GM21529 (cell line): ENCODE results near the gene RAP1GAP2.
"Not testable (repeated sequence)": the region's sequence is repeated elsewhere in the genome, so short reads cannot be mapped to it uniquely, and the experiment has no call there.

Experiments used
- ATAC-seq: cut with Tn5 transposase; IDR thresholded peaks from one replicate; pipeline ENCODE4 v1.9.1; 2021; ENCODE audit not compliant: unreplicated experiment

The RAP1GAP2 gene

DNA sequence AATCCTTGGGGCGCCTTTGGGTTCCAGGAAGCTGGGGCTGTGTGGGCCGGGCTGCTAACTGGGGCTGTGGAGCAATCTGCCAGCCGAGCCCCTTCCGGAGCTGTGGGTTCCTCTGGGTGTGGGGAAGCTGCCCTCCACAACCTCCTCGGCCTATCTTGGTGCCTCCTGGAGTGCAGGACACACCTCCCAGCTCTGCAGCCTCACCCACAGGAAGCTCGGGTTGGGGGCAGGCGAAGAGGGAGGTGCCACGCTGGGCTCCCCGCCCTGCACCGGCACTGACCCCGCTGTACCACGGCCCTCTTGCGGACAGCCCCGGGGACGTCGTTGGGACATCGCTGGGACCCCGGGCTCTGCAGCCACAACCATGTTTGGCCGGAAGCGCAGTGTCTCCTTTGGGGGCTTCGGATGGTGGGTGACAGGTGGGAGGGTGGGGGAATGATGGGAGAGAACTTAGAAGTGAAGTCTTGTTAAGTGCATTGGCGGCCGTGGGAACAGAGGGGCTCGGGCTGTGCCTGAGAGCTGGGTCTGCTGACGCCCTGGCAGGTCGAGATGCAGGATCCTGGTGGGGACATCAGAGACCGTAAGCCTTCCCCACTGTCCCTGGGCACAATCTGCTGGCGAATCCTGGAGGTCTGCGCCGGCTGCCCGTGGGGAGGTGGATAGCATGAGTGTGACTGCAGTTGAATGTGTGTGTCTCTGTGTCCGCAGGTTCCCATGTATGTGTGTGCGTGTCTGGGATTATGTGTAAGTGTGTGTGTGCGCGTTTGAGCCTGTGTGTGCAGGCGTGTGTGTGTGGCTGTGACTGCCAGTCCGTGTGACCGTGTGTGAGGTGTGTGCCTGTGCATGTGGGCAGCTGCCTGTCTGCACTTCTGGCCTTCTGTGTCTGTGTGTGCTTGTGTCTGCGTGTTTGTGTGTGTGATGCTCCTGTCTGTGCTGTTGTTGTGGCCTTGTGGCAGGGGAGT lies at the start of gene RAP1GAP2:
TSS of gene RAP1GAP2 (plus strand) at position 275 of the 962 bp plus-strand sequence. CDS start at position 365, 90 bp downstream.
- no peak for ATAC-seq

DNA sequence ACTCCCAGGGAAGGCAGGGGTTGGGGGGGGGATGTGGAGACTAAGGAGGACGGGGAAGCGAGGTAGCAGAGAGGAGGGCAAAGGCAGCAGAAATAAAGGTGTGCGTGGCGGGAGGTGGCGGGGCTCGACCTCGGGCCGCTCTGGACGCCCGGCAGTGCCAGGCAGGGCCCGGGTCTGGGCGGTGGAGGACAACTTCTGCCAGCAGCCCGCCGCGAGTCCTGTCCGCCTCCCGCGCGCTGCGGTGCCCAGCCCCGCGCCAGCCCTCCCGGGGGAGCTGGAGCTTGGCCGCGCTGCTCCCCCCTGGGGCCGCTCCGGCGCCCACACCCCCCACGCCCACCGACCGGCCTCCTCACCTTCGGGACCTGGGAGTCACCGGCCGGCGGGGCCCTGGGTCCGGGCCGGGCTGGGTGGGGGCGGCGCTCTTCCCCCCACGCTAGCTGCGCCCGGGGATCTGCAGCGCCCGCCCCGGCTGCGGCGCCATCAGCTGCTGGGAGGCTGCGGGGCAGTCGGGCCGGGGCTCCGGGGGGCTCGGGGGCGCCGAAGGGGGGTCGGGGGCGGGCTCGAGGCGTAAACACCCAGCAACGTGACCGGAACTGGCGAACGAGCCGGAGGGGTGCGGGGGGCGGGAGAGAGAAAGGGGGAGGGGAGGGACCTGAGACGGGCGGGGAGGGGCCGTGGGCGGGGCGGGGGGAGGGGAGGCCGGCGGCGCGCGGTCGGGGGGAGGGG lies 47.0 kb upstream of the RAP1GAP2 start, which contains the start of gene CCDC92B:
TSS of gene CCDC92B (minus strand) at position 595 of the 726 bp plus-strand sequence. CDS start 14,507 bp downstream, outside the sequence.
- ATAC-seq, result no peak

DNA sequence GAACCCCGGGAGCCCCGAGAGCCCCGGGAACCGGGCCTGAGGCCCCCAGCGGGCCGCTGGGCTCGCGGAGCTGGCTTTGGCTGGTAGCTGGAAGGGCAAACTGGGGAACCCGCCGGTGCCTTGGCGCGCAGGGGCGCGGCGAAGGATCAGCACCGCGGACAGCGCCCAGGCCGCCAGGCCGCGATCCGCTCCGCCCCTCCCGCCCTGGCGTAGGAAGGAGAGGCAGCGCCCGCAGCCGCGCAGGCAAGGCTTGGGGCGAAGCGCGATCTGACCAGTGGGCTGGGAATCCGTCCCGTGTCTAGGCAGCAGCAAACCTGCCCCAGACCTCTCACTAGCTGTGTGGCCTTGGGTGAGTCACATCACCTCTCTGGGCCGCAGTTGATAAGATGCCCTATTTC lies 46.5 kb upstream of the RAP1GAP2 start:
- no peak for ATAC-seq

DNA sequence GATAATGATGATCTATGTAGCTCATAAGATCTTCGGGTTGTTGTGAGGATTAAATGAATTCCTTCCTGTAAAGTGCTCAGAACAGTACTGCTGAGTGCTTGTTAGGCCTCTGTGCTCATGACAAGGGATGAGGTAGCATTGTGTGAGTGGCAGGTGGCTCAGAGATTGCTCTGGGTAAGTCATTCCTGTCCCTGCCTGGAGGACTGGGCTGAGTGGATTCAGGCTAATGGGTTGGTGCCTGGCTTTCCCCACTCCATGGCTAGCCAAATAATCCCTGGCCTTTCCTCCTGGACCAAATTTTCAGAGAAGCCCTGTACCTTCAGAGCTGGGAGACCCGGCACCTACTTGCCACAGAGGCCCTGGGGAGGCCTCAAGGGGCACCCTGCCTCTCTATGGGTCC lies 45.5 kb upstream of the RAP1GAP2 start:
- no peak for ATAC-seq

DNA sequence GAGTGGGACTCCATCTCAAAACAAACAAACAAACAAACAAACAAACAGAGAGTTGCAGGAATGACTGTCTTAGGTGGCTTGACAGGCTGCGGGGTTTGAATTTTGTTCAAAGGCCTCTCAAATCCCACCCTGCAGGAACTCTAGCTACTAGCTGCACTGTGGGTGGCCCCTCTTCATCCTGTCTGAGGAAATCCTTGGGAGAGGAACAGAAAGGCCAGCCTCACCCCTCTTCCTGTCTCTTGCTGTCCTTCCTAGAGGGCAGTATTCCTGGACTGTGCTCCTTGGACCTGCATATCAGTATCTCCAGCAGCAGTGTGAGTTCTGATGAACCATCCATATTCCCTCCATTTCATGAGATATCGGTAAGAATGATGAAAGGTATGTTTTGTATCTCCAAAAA lies 44.7 kb upstream of the RAP1GAP2 start:
- no peak for ATAC-seq

DNA sequence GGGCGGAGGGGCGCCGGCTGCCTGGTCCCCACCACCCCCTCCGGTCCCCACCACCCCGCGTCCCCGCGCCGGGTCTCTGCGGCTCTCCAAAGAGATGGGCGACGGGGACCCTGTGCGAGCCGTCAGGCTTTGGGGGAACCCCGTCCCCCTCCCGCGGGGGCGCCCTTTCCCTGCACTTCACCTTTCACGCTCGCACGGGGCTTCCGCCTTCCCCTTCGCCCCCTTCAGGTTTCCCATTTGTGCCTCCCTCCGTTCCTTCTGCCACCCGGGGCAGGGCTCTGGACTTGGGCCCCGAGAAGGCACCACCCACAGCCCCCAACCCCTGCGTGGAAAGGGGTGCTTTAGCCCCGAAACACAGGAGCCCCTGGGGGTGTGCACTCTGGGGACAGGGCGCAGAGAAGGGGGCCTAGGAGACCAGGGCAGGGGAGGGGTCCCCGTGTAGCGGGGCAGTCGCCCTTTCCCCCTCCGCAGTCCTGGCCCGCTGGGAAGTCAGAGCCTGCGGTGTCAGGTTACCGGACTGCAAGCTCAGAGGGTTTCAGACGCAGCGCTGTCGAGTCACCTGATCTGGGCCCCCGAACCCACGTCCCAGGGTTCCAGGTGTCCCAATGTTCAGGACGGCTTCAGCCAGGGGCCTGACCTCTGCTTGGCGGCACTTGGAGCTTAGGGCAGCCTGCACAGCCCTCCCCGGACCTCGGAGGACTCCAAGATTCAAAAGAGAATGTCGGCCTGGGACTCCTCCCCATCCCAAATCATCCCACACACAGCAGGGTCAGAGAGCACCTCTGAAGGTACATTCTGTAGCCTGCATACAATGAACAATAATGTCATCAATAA lies 40.1 kb upstream of the RAP1GAP2 start:
- no peak for ATAC-seq

DNA sequence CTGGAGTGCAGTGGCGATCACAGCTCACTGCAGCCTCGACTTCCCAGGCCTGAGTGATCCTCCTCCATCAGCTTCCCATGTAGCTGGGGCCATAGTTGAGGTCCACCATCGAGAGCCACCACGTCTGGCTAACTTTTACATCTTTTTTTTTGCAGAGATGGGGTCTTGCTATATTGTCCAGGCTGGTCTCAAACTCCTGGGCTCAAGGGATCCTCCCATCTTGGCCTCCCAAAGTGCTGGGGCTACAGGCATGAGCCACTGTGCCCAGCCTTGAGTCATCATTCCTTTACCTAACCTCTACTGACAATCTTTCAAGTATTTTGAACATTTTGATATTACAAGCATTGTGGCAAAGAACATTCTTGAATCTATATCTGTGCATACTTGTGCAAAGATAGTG lies 37.4 kb upstream of the RAP1GAP2 start:
- no peak for ATAC-seq

DNA sequence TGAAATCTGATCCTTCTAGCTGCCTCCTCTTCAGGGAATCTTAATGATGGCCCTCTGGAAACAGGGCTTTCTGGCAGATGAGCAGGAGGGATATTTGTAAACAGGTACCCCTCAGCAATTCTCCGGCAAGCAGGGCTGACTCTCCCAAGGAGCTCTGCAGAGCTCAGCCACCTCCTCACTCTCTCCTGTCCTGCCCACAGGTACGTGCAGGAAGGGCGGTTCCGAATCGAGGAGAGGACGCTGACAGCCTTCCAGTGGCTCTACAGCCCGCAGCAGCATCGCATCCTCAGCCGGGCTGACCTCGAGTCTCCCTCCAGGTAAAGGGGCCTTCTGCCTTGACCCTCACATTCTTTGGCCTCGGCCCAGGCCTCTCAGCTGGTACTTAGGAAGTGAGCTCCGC lies 26.1 kb upstream of the RAP1GAP2 start:
- ATAC-seq, result no peak

DNA sequence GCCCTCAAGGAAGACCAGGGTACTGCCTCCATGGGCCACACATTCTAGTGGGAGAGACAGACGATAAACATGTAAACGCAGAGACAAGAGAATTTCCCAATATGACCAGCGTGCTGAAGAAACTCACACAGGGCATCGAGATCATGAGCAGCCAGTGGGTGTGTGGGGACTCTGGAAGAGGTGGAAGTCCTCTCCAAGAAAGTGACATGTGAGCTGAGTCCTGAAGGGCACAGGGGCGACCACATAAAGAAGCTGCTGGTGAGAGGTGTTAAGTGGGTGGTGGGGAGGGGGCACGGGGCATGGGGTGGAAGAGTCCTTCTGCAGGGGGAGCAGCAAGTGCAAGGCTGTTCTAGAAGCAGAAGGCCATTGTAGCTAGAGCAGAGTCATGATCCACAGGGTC lies 21.0 kb upstream of the RAP1GAP2 start:
- no peak for ATAC-seq

DNA sequence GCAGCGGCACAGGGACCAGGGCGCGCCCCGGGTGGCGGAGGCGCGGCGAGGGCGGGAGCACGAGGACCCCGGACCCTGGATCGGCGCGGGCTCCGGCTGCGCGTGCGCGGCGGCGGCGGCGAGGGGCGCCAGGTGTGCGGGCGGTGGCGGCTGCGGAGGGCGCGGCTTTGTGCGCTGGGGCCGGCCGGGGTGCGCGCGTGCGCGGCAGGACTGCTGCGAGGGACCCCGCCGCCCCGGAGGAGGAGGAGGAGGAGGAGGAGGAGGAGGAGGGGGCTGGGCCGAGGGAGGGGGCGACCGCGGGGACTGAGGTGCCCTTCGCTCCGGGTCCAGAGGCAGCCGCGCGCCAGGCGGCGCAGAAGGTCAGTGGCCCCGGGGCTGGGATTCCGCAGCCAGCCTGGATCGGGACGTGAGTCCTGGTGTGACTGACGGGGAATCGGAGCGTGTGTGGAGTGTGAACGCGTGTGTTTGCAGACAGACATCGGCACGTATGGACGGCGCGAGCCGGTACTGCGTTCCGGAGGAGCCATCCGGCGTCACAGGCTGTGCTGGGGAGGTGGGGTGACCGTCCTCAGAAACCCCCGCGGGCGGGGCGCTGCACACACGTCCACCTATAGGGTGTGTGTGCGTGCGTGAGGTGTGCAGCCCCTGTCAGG lies 19.5 kb upstream of the RAP1GAP2 start:
- no peak for ATAC-seq

DNA sequence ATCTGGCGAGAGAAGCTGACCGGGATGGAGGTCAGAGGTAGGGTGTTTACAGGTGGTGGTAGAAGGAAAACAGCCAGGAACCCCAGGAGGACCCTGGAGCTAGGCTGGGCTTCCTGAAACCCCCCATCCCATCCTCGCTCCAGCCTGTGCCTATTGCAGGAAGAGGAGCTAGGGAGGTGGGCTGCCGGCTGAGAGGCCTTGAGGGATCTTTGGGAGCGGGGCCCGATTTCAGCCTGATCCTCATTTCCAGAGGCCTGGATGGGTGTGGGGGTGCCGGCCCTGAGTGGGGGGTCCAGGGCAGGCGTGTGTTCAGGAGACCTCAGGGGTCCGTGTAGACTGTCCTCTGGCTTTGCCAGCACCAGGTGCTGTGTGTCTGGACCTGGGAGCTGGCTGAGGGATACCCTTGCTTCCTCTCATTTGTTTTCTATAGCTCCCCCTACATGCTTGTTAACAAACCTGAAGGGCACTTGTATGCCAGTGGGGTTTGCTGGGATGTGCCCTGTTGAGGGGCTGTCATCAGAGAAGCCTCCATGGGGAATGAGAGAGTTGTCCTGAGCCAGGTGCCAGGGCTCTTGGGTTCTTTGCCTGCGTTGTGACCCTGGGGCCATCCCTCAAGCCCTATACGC lies 18.9 kb upstream of the RAP1GAP2 start:
- no peak for ATAC-seq

DNA sequence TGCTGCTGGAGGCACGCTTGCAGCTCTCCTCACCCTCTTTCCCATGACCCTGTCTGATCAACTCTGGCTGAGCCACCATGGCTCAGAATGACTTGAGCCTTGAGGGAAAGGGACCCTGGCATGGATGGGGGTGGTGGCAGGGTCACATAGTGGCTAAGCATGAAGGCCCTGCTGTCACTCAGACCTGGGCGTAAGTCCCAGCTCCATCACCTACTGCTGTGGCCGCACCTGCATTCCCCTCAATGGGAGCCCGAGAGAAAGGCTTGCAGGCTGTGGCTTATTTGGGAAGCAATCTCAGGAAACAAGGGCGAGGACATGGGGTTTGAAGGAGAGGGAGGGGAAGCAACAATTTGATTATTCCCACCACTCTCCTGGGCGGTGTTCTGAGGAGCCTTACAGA lies 17.7 kb upstream of the RAP1GAP2 start:
- ATAC-seq, result no peak

DNA sequence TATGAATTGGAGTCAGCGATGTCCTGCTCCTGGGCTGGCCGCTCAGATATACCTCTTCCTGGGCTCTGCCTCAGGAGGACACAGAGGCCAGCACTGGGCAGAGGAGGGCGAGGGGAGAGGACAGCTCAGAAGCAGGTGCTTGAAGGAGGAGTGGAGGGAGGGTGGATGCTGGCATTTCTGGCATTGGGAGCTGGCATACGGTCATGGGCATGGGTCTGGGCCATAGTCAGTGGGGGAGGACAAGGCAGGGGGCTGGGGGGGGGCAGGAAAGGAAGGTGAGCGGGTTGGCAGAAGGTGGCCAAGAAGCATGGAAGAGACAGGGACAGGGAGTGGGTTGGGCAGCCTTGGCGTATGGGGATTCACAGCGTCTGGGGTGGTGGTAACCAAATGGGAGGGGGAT lies 16.7 kb upstream of the RAP1GAP2 start:
- ATAC-seq, result no peak

DNA sequence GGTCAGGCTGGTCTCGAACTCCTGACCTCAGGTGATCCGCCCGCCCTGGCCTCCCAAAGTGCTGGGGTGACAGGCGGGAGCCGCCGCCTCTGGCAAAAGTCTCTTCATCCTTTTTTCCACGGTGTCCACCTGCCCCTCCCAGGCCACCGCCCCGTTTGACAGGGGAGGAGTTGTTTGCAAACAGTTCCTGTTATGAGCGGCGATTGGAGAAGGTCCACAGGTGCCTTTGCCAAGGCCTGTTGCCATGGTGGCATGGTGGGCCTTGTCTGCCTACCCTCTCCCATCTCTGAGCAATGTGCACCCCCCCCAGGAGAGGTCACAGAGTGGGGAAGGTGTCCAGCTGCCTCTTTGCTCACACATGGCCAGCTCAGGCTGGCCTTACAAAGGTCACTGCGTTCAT lies 16.0 kb upstream of the RAP1GAP2 start:
- ATAC-seq, result no peak

DNA sequence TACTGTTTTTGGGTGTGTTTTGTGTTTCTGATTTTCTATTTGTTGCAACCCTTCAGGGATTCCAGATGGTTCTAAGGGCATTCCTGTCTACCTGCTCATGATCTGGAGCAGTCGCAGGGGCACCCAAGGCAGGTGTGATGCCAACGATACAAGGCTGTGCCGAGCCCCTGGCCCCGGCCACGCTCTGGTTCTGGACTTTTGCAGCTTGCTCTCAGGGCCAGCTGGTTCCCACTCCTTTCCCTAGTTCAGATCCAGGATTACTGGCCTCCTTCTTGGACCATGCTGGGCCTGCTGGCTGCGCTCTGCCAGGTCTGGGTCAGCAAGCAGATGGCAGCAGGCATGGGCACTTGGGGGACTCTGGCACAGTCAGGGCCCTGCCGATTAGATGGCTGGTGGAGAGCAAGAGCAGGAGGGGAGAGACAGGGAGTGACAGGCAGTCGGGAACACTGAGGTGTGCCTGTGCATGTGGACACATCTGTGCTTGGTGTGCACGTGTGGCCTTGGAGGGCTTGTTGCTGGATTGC lies 15.2 kb upstream of the RAP1GAP2 start:
- no peak for ATAC-seq

DNA sequence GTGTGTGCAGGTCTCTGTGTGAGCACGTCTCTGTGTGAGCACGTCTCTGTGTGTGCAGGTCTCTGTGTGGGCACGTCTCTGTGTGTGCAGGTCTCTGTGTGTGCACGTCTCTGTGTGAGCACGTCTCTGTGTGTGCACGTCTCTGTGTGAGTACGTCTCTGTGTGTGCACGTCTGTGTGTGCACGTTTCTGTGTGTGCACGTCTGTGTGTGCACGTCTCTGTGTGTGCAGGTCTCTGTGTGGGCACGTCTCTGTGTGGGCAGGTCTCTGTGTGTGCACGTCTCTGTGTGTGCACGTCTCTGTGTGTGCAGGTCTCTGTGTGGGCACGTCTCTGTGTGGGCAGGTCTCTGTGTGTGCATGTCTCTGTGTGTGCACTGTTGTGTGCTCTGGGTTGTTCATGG lies 14.6 kb upstream of the RAP1GAP2 start:
- not testable (repeated sequence) for ATAC-seq

DNA sequence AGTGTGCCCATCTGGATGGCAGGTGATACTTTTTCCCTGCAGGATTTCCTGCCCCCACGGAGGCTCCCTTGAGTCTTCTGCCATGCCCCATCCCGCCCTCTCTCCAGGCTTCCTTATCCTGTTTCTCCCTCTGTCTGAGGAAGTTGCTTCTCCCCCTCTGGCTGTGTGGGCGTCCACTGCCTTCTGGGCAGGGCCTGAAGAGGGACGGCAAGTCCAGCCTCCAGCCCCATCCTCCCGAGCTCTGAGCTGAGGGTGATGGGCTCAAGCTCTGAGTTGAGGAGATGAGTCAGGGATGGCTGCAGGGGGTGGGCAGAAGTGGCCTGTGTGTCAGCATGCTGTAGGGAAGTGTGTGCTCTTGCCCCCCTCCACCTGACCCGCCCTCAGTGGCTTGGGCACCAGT lies 14.2 kb upstream of the RAP1GAP2 start:
- no peak for ATAC-seq

DNA sequence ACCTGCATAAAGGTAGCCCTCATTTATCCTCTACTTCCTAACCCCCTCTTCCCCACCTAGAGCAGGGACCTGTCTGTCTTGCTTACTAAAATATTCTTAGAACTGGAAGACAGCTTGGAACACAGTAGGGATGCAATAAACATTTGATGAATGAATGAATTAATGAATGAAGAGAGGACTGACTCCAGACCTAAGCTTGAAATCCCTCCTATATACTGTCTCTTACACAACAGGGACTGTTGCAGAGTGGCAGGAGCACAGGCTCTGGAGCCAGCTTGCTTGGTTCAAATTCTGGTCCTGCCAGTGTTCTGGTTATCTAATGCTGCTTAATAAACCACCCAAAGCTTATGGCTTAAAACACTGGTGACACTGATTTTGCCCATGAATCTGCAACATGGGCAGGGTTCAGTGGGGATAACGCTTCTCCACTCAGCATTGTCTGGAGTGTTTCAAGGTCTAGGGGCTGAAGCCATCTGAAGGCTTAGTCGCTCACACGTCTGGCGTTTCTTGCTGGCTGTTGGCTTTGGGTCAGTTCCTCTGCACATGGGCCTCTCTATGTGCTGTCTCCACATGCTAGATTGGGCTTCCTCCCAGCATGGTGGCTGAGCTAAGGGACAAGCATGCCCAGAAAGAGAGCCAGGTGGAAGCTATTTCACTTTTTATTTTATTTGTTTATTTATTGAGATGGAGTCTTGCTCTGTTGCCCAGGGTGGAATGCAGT lies 12.8 kb upstream of the RAP1GAP2 start:
- no peak for ATAC-seq

DNA sequence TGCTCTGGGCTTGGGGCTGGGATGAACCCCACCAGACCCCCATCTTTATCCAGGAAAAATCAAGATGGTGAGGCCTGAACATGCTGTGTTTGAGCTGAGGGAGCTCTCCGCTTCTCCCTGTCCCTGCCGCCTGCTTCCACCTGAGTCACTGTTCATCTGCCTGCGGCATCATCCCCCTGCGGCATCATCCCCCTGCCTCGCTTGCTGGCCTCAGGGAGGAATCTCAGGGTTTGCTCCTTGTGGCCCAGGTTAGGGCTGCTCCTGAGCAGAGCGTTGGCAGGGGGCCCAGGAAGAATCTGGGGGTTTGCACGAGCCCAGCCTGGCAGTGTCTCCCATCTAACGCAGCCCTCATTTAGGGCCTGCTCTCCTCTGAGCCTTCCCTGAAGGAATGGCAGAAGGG lies 11.4 kb upstream of the RAP1GAP2 start:
- no peak for ATAC-seq
